Transverse colon (tissue), 4 donors: ENCODE data around the gene FGD3.

Experiments
- EP300 ChIP-seq: sonication (generic); formaldehyde crosslinking; IDR thresholded peaks from one replicate; pipeline ENCODE4 v1.6.1; 2017; ENCODE audit warnings: antibody characterized with exemption, low read depth
- POLR2A ChIP-seq: fragments of 450-650 bp; IDR thresholded peaks from one replicate; pipeline ENCODE4 v1.6.1; 2016; ENCODE audit warnings: antibody characterized with exemption, mild to moderate bottlenecking, moderate library complexity
- POLR2AphosphoS5 ChIP-seq, 3 donors: sonication (generic); formaldehyde crosslinking; IDR thresholded peaks; one replicate each; pipeline ENCODE4 v1.6.1; 2016; ENCODE audit warnings: antibody characterized with exemption in 3 of 3
- TF ChIP-seq, protein P1 (sequence below), 5 experiments: fragments of 200-600 bp in 3 of 5; fragments of 450-650 bp in 2 of 5; sonication (generic) in 3 of 5; IDR thresholded peaks; 1 replicate in 2 of 5; 2 replicates in 3 of 5; pipeline ENCODE4 v1.5.1; 2016 to 2017; ENCODE audit warnings: antibody characterized with exemption in 5 of 5, inconsistent platforms in 3 of 5, mild to moderate bottlenecking in 2 of 5, moderate library complexity in 1 of 5

DNA sequence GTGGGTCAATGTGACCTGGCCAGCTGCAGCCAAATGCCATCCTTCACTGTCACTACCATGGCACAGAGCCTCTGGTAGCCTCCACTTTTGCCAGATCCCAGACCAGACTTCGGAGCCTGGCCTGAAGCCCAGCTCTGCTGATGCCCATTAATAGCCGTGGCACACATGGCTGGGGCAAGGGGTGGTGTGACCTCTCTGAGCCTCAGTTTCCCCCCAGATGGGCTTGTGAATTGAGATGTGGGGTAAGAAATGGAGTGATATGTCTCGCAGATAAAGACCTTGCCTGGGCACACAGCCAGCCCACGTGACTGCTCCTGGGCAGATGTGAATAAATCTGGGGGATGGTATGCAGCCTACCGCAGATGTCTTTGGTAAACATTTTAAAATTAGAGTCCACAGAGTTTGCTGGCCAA, 125.1 kb downstream of the FGD3 start:
- TF ChIP-seq EP300, result no peak
- TF ChIP-seq, protein P1, sequence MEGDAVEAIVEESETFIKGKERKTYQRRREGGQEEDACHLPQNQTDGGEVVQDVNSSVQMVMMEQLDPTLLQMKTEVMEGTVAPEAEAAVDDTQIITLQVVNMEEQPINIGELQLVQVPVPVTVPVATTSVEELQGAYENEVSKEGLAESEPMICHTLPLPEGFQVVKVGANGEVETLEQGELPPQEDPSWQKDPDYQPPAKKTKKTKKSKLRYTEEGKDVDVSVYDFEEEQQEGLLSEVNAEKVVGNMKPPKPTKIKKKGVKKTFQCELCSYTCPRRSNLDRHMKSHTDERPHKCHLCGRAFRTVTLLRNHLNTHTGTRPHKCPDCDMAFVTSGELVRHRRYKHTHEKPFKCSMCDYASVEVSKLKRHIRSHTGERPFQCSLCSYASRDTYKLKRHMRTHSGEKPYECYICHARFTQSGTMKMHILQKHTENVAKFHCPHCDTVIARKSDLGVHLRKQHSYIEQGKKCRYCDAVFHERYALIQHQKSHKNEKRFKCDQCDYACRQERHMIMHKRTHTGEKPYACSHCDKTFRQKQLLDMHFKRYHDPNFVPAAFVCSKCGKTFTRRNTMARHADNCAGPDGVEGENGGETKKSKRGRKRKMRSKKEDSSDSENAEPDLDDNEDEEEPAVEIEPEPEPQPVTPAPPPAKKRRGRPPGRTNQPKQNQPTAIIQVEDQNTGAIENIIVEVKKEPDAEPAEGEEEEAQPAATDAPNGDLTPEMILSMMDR (IDR thresholded peaks at IDR 0.05), result no peak
- no peak for TF ChIP-seq POLR2A
- no peak for TF ChIP-seq POLR2AphosphoS5 (IDR thresholded peaks at IDR 0.05)
